IMR-90 (cell line): Measurements from ENCODE around the gene KIAA0513. TPM values are rescaled to one million over a fixed set of nuclear protein-coding genes. Genes with fewer than 3 reads are reported as not detected.

ENCODE experiments used
- ATAC-seq: fragments of 200-7000 bp; cut with Tn5 transposase; 2 replicates; pipeline ENCODE4 v1.9.1; 2020; ENCODE audit warnings: low read depth, mild to moderate bottlenecking, moderate library complexity
- BruUV-seq: library from RNA; stranded (reverse); fragments of 400-500 nt; replicated peaks from 2 replicates; lab custom pipeline; 2021; lab: Mats Ljungman, UMichigan
- CTCF ChIA-PET: fragments of 300-600 bp; formaldehyde crosslinking; extraction: SDS; loops from one replicate; lab custom pipeline; 2021; ENCODE audit warnings: antibody characterized with exemption; lab: Yijun Ruan, JAX
- POLR2A ChIA-PET: fragments of 300-600 bp; sonication (Branson Sonifier 250); formaldehyde crosslinking; loops from one replicate; lab custom pipeline; 2022; ENCODE audit warnings: antibody characterized with exemption; ENCODE audit not compliant: unreplicated experiment; lab: Charles Lee
- DNase-seq: peaks from one replicate; pipeline ENCODE4 v3.0.0; 2013
- H2AFZ ChIP-seq: replicated peaks from 2 replicates; pipeline ENCODE3; 2013; ENCODE audit warnings: low read length, mild to moderate bottlenecking; ENCODE audit not compliant: poor library complexity
- H2AK5ac ChIP-seq: 2 replicates; pipeline ENCODE4 v1.6.1; 2013; ENCODE audit warnings: low read depth, low read length, inconsistent platforms
- H2AK9ac ChIP-seq: replicated peaks from 2 replicates; pipeline ENCODE3; 2013; ENCODE audit warnings: mild to moderate bottlenecking, low read depth, low read length, moderate library complexity; ENCODE audit not compliant: poor library complexity
- H2BK120ac ChIP-seq: 2 replicates; pipeline ENCODE4 v1.6.1; 2013; ENCODE audit warnings: low read depth, low read length, inconsistent platforms
- H2BK15ac ChIP-seq: 3 replicates; pipeline ENCODE4 v1.6.1; 2013; ENCODE audit warnings: low read depth, low read length, inconsistent platforms
- H2BK20ac ChIP-seq: 2 replicates; pipeline ENCODE4 v1.6.1; 2013; ENCODE audit warnings: low read depth, mild to moderate bottlenecking, inconsistent platforms, low read length, moderate library complexity
- H2BK5ac ChIP-seq: 2 replicates; pipeline ENCODE4 v1.6.1; 2013; ENCODE audit warnings: mild to moderate bottlenecking, low read depth, low read length, inconsistent platforms; ENCODE audit not compliant: poor library complexity, severe bottlenecking
- H3K14ac ChIP-seq: replicated peaks from 2 replicates; pipeline ENCODE4 v1.6.1; 2013; ENCODE audit warnings: low read depth, low read length, inconsistent platforms
- H3K18ac ChIP-seq: 2 replicates; pipeline ENCODE4 v1.6.1; 2013; ENCODE audit warnings: low read depth, low read length, control low read depth
- H3K23ac ChIP-seq: 2 replicates; pipeline ENCODE4 v1.6.1; 2013; ENCODE audit warnings: low read depth, low read length, inconsistent platforms
- H3K27ac ChIP-seq: 2 replicates; pipeline ENCODE4 v1.5.1; 2013; ENCODE audit warnings: mild to moderate bottlenecking, control low read depth, low read length; ENCODE audit not compliant: insufficient read depth
- H3K27me3 ChIP-seq: 2 replicates; pipeline ENCODE4 v1.6.1; 2013; ENCODE audit warnings: low read length; ENCODE audit not compliant: control insufficient read depth, insufficient read depth
- H3K36me3 ChIP-seq: 2 replicates; pipeline ENCODE4 v1.6.1; 2013; ENCODE audit warnings: low read length, mixed read lengths; ENCODE audit not compliant: control insufficient read depth, insufficient read depth
- H3K4ac ChIP-seq: 2 replicates; pipeline ENCODE4 v1.6.1; 2013; ENCODE audit warnings: low read depth, low read length, inconsistent platforms
- H3K4me1 ChIP-seq: 2 replicates; pipeline ENCODE4 v1.6.1; 2013; ENCODE audit warnings: low read length, mixed read lengths; ENCODE audit not compliant: control insufficient read depth, insufficient read depth
- H3K4me2 ChIP-seq: 2 replicates; pipeline ENCODE4 v1.6.1; 2013; ENCODE audit warnings: low read depth, mild to moderate bottlenecking, control low read depth, low read length, moderate library complexity
- H3K4me3 ChIP-seq: 2 replicates; pipeline ENCODE4 v1.5.1; 2013; ENCODE audit warnings: low read depth, mild to moderate bottlenecking, control low read depth, low read length, moderate library complexity; ENCODE audit not compliant: insufficient read depth
- H3K56ac ChIP-seq: 2 replicates; pipeline ENCODE4 v1.6.1; 2013; ENCODE audit warnings: low read length, inconsistent platforms; ENCODE audit not compliant: insufficient read depth; ENCODE audit errors: extremely low read depth
- H3K79me1 ChIP-seq, 2 experiments: 2 replicates each; pipeline ENCODE4 v1.6.1; 2013; ENCODE audit warnings: low read length in 2 of 2, inconsistent platforms in 1 of 2, low read depth in 1 of 2
- H3K9ac ChIP-seq: 2 replicates; pipeline ENCODE4 v1.6.1; 2013; ENCODE audit warnings: low read depth, low read length, control low read depth
- H3K9me1 ChIP-seq: 2 replicates; pipeline ENCODE4 v1.6.1; 2013; ENCODE audit warnings: low read length, inconsistent platforms; ENCODE audit not compliant: insufficient read depth
- H3K9me3 ChIP-seq: 2 replicates; pipeline ENCODE4 v1.6.1; 2013; ENCODE audit warnings: low read length; ENCODE audit not compliant: control insufficient read depth, insufficient read depth
- H4K20me1 ChIP-seq: 2 replicates; pipeline ENCODE4 v1.6.1; 2013; ENCODE audit warnings: low read length, inconsistent platforms; ENCODE audit not compliant: insufficient read depth
- H4K5ac ChIP-seq: 2 replicates; pipeline ENCODE4 v1.6.1; 2013; ENCODE audit warnings: mild to moderate bottlenecking, low read depth, low read length, control low read depth
- H4K8ac ChIP-seq, 2 experiments: 2 replicates each; pipeline ENCODE4 v1.6.1; 2013; ENCODE audit warnings: low read depth in 2 of 2, low read length in 2 of 2, control low read depth in 1 of 2, inconsistent platforms in 1 of 2
- H4K91ac ChIP-seq: 2 replicates; pipeline ENCODE4 v1.6.1; 2013; ENCODE audit warnings: low read depth, low read length, inconsistent platforms; ENCODE audit not compliant: insufficient read depth
- CHD1 ChIP-seq: IDR thresholded peaks from 2 replicates; pipeline ENCODE4 v1.6.1; 2012; ENCODE audit warnings: low read depth, low read length, improper control_type of control experiment
- CTCF ChIP-seq: conservative IDR thresholded peaks from 2 replicates; pipeline ENCODE4 v1.5.1; 2012; ENCODE audit warnings: mild to moderate bottlenecking, low read depth, low read length, improper control_type of control experiment
- ELK1 ChIP-seq: fragments of 150-350 bp; IDR thresholded peaks from 2 replicates; pipeline ENCODE4 v1.6.1; 2016; ENCODE audit warnings: low read depth, mild to moderate bottlenecking, low read length, moderate library complexity, borderline replicate concordance
- FOS ChIP-seq: fragments of 150-350 bp; IDR thresholded peaks from 2 replicates; pipeline ENCODE4 v1.6.1; 2016; ENCODE audit warnings: low read depth, low read length
- MAFK ChIP-seq: IDR thresholded peaks from 2 replicates; pipeline ENCODE4 v1.6.1; 2012; ENCODE audit warnings: low read depth, low read length, improper control_type of control experiment
- MXI1 ChIP-seq: IDR thresholded peaks from 2 replicates; pipeline ENCODE4 v1.6.1; 2012; ENCODE audit warnings: low read depth, mild to moderate bottlenecking, low read length, moderate library complexity, borderline replicate concordance
- NFE2L2 ChIP-seq: fragments of 150-350 bp; IDR thresholded peaks from 2 replicates; pipeline ENCODE4 v1.6.1; 2016; ENCODE audit warnings: low read depth, mild to moderate bottlenecking, low read length
- POLR2A ChIP-seq: IDR thresholded peaks from 2 replicates; pipeline ENCODE4 v1.6.1; 2012; ENCODE audit warnings: mild to moderate bottlenecking, low read depth, low read length
- RCOR1 ChIP-seq: IDR thresholded peaks from 2 replicates; pipeline ENCODE4 v1.6.1; 2012; ENCODE audit warnings: mild to moderate bottlenecking, low read length, improper control_type of control experiment; ENCODE audit not compliant: insufficient replicate concordance
- RFX5 ChIP-seq: IDR thresholded peaks from 2 replicates; pipeline ENCODE4 v1.8.0; 2012; ENCODE audit warnings: low read depth, mild to moderate bottlenecking, low read length, moderate library complexity
- SMC3 ChIP-seq: fragments of 150-350 bp; IDR thresholded peaks from 2 replicates; pipeline ENCODE4 v1.6.1; 2016; ENCODE audit warnings: low read depth, mild to moderate bottlenecking, antibody characterized with exemption, low read length, moderate library complexity
- WGBS, 2 experiments: methylation state at CpG; one replicate each; pipeline versions ENCODE4 v1.1.5 to v1.1.7; 2013; ENCODE audit warnings: missing lambda C conversion rate in 2 of 2; ENCODE audit not compliant: insufficient read length in 1 of 2; ENCODE audit errors: extremely low coverage in 2 of 2; 5-methylcytosine and 5-hydroxymethylcytosine counted together
- dilution Hi-C: fragments of 300-500 bp; cut with HindIII; formaldehyde crosslinking; loops from one replicate; pipeline ENCODE4 v1.14.3; 2018; ENCODE audit warnings: low sequenced_read_pairs; ENCODE audit not compliant: unreplicated experiment
- in situ Hi-C: fragments of 300-500 bp; cut with MboI; formaldehyde crosslinking; loops from 3 replicates; pipeline ENCODE4 v1.14.3; 2019; ENCODE audit warnings: low sequenced_read_pairs, inconsistent platforms, mixed read lengths
- intact Hi-C: fragments of 100-400 bp; cut with micrococcal nuclease; formaldehyde crosslinking; loops from 2 replicates; pipeline ENCODE4 v1.10.0; 2022
- polyA plus RNA-seq, 3 experiments: library from polyadenylated mRNA; depleted of rRNA; stranded (reverse); fragments of >200 nt; gene quantifications; 2 replicates each; pipeline ENCODE4 v1.2.3, GENCODE V29; 2012; ENCODE audit warnings: low replicate concordance in 1 of 3
- total RNA-seq: library from RNA; depleted of rRNA; stranded (reverse); fragments of >200 nt; gene quantifications from 2 replicates; pipeline ENCODE4 v1.2.3, GENCODE V29; 2012

KIAA0513 gene
- total and polyA plus RNA-seq, 2 of the 4 experiments (the other 2 are of a cell fraction) = 9.5 TPM

GRCh38 chr16:85017151-85017550, 10.4 kb upstream of the KIAA0513 start:
- no peak overlapping the region for H3K56ac ChIP-seq
- ChIA-PET POLR2A (no interaction called here), CTCF (no interaction called here)
- H3K9ac ChIP-seq = no peak overlapping the region
- in situ Hi-C loops (no loop called here), dilution Hi-C loops (no loop called here), intact Hi-C loops (no loop called here)
- DNase-seq = peak; percentile 39
- H3K23ac ChIP-seq = no peak overlapping the region
- H3K18ac ChIP-seq = no peak overlapping the region
- no peaks in the 10 kb centered on the region; the same call in 1 of the 2 replicates for H4K20me1 ChIP-seq
- no peak overlapping the region for H3K4me2 ChIP-seq
- peaks cover 0 to 1% of the 10 kb centered on the region in 2 experiments; a peak in 2 of 4 replicates for H3K79me1 ChIP-seq
- H3K4me3 ChIP-seq = no peak overlapping the region
- H2BK20ac ChIP-seq = 0 out of 2 replicates have a peak overlapping the region, but pooled peaks have one; percentile 56
- no CpG with 5 or more reads among the region's 4 CpGs for WGBS, 2 experiments
- no peak overlapping the region for H2AK9ac ChIP-seq
- no peak overlapping the region for H2BK15ac ChIP-seq
- no peak overlapping the region for H2BK120ac ChIP-seq
- no peak overlapping the region for H2AK5ac ChIP-seq
- no peak overlapping the region for H3K4ac ChIP-seq
- no peak overlapping the region for H4K91ac ChIP-seq
- H3K36me3 ChIP-seq = no peaks in the 10 kb centered on the region
- H2AFZ ChIP-seq = no peak overlapping the region
- no TSS peak for BruUV-seq
- TF ChIP-seq CTCF = no peak
- no peak for TF ChIP-seq FOS
- no peak for TF ChIP-seq POLR2A
- TF ChIP-seq RFX5 = no peak
- no peak for TF ChIP-seq ELK1
- TF ChIP-seq SMC3 = no peak
- no peak for TF ChIP-seq RCOR1
- no peak for TF ChIP-seq NFE2L2
- no peak for TF ChIP-seq CHD1
- no peak for TF ChIP-seq MXI1
- no peak for TF ChIP-seq MAFK
- H4K5ac ChIP-seq = no peak overlapping the region
- H3K9me1 ChIP-seq = no peaks in the 10 kb centered on the region; the same call in 1 of the 2 replicates
- no peaks in the 10 kb centered on the region for H3K27me3 ChIP-seq
- H3K14ac ChIP-seq = no peak overlapping the region
- no peak; the same call in 1 of the 2 replicates for ATAC-seq
- H3K9me3 ChIP-seq = no peaks in the 10 kb centered on the region
- no peak overlapping the region for H3K27ac ChIP-seq
- H3K4me1 ChIP-seq = peaks cover 2% of the 10 kb centered on the region; the same call in 1 of the 2 replicates
- no peak overlapping the region for H2BK5ac ChIP-seq
- no peak overlapping the region for H4K8ac ChIP-seq
